ENCODE measurements around the gene MAPK12. TPM values are rescaled to one million over a fixed set of nuclear protein-coding genes. Genes with fewer than 3 reads are reported as not detected.

The MAPK12 gene
- total and polyA plus RNA-seq, 2 of the 8 experiments (the other 6 are each of a cell fraction or from before 2014, with no cell fraction given) = 17.3 to 20.3 TPM

DNA sequence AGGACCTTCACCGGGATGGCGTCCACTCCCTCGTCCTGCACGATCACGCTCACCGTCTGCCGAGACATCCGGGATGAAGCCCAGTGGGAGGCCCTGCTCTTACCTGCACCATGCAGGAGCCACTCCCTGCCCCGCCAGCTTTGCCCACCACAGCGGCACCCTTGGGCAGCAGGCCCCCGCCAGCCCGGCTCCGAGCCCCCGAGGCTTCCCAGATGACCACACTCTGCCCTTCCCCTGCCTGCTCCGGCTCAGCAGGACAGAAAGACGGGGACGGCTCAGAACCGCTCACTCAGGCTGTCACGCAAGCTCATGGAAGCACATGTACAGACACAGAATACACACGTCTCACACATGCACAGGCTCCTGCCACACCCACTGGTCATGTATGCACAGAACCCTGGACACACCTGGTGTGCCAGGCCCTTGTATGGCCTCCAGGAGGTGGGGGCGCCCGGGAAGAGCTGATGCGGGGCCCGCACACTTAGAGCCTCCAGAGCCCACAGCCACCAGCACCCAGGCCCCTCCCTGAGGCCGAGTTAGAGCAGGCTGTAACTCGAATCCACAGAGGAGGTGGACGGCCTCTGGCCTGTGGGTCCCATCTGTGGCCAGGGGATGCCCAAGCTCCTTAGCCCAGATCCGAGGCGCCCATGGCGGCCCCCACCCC is 17.6 kb upstream of the MAPK12 start:
- DNase-seq (ENCODE audit: low read depth in 1 of 2, low spot score in 2 of 2) (no peak), FAIRE-seq (no peak)
- Histone ChIP-seq H3K4ac (replicated peaks; ENCODE audit: insufficient read length, low read depth, low read length) (no peak overlapping the region), H3K27ac (ENCODE audit: low read depth, low read length) (no peak overlapping the region), H2AK5ac (ENCODE audit: low read depth, low read length) (no peak overlapping the region), H3K79me1 (ENCODE audit: low read depth, low read length) (no peaks in the 10 kb centered on the region), H2BK15ac (ENCODE audit: low read length) (no peak overlapping the region), H4K20me1 (replicated peaks in 1 of 2; ENCODE audit: control insufficient read depth in 1 of 2, insufficient read depth in 2 of 2, low read length in 2 of 2) (peaks cover 6 to 10% of the 10 kb centered on the region in 2 experiments), H2BK5ac (ENCODE audit: low read depth, low read length) (no peak overlapping the region), H3K4me3 (ENCODE audit: extremely low read depth in 1 of 4, insufficient read depth in 2 of 4, low read depth in 3 of 4, low read length in 4 of 4) (no peak overlapping the region), H2BK12ac (ENCODE audit: low read depth, low read length) (no peak overlapping the region), H3K36me3 (ENCODE audit: control insufficient read depth in 2 of 4, insufficient read depth in 4 of 4, low read length in 3 of 4) (peaks cover 26 to 89% (median 51%) of the 10 kb centered on the region in 4 experiments), H2BK120ac (replicated peaks; ENCODE audit: low read depth, low read length) (no peak overlapping the region), H2BK20ac (ENCODE audit: low read length) (no peak overlapping the region), H3K9me3 (ENCODE audit: insufficient read depth in 2 of 2, low read depth in 1 of 2, low read length in 1 of 2) (peaks cover 7 to 24% of the 10 kb centered on the region in 2 experiments; a peak in 3 of 4 replicates), H3K27me3 (replicated peaks in 1 of 4; ENCODE audit: control insufficient read depth in 3 of 4, extremely low read depth in 1 of 4, insufficient read depth in 3 of 4, low read length in 3 of 4) (no peaks in the 10 kb centered on the region), H3K56ac (replicated peaks; ENCODE audit: insufficient read length, low read depth, low read length) (no peak overlapping the region), H2AFZ (ENCODE audit: low read length) (no peak overlapping the region), H3K4me1 (replicated peaks in 1 of 4; ENCODE audit: control insufficient read depth in 3 of 4, insufficient read depth in 4 of 4, low read length in 3 of 4) (peaks cover 0 to 2% (median 0%) of the 10 kb centered on the region in 4 experiments; a peak in 2 of 7 replicates), H3K4me2 (ENCODE audit: insufficient read depth in 1 of 2, low read depth in 2 of 2, low read length in 2 of 2) (no peak overlapping the region), H4K91ac (replicated peaks; ENCODE audit: insufficient read length, low read length) (no peak overlapping the region), H4K8ac (ENCODE audit: extremely low read depth, insufficient read depth, low read length) (no peak overlapping the region), H3K23ac (ENCODE audit: insufficient read length) (no peak overlapping the region), H3K9ac (replicated peaks in 1 of 4; ENCODE audit: extremely low read depth in 1 of 4, low read depth in 3 of 4, low read length in 3 of 4) (no peak overlapping the region), H3K23me2 (ENCODE audit: low read depth, low read length) (no peaks in the 10 kb centered on the region), H3K79me2 (ENCODE audit: control insufficient read depth in 1 of 2, insufficient read depth in 2 of 2, low read length in 2 of 2) (no peaks in the 10 kb centered on the region), H3K18ac (ENCODE audit: extremely low read depth, low read length) (no peak overlapping the region), H4K5ac (ENCODE audit: insufficient read length, low read depth, low read length) (no peak overlapping the region), H3K14ac (ENCODE audit: insufficient read length) (no peak overlapping the region)
- TF ChIP-seq SP1 (IDR thresholded peaks at IDR 0.05; ENCODE audit: low read depth, low read length) (no peak), CTBP2 (IDR thresholded peaks at IDR 0.05; ENCODE audit: borderline replicate concordance, insufficient read depth, insufficient read length, low read length) (no peak), POLR2A (IDR thresholded peaks at IDR 0.05; ENCODE audit: control extremely low read depth in 1 of 2, low read depth in 2 of 2, low read length in 2 of 2) (no peak), KDM5A (IDR thresholded peaks at IDR 0.05; ENCODE audit: low read length) (no peak), SP4 (IDR thresholded peaks at IDR 0.05; ENCODE audit: low read length) (no peak), YY1 (IDR thresholded peaks at IDR 0.05; ENCODE audit: low read depth, low read length) (no peak)
- TF ChIP-seq, protein P1, sequence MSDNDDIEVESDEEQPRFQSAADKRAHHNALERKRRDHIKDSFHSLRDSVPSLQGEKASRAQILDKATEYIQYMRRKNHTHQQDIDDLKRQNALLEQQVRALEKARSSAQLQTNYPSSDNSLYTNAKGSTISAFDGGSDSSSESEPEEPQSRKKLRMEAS (IDR thresholded peaks at IDR 0.05) = no peak
- WGBS, 2 experiments (ENCODE audit: extremely low coverage in 1 of 2, insufficient coverage in 1 of 2, insufficient read length in 1 of 2, insufficient replicate concordance in 2 of 2, low coverage in 1 of 2, low lambda C conversion rate in 2 of 2, missing lambda C conversion rate in 1 of 2) = 90% methylated on average over 29 of the region's 30 CpGs; no CpG with 5 or more reads in 1 of the 2 experiments
- ChIA-PET CTCF (ENCODE audit: partially characterized antibody) (interaction anchor here (0.8 to 3.5 kb wide), 6 partner anchors 12 to 365 kb away, joined by 3 to 12 read pairs (median 4); no protein-coding TSS in a partner anchor), POLR2A (ENCODE audit: partially characterized antibody) (interaction anchor here (1.0 kb wide), 1 partner anchor 14 kb away, joined by 3 read pairs; no protein-coding TSS in a partner anchor)

Data from H1 (cell line).